ENCODE data around the gene SIX1. TPM values are rescaled to one million over a fixed set of nuclear protein-coding genes. Genes with fewer than 3 reads are reported as not detected.

The SIX1 gene
- 3.7 TPM for total RNA-seq

DNA sequence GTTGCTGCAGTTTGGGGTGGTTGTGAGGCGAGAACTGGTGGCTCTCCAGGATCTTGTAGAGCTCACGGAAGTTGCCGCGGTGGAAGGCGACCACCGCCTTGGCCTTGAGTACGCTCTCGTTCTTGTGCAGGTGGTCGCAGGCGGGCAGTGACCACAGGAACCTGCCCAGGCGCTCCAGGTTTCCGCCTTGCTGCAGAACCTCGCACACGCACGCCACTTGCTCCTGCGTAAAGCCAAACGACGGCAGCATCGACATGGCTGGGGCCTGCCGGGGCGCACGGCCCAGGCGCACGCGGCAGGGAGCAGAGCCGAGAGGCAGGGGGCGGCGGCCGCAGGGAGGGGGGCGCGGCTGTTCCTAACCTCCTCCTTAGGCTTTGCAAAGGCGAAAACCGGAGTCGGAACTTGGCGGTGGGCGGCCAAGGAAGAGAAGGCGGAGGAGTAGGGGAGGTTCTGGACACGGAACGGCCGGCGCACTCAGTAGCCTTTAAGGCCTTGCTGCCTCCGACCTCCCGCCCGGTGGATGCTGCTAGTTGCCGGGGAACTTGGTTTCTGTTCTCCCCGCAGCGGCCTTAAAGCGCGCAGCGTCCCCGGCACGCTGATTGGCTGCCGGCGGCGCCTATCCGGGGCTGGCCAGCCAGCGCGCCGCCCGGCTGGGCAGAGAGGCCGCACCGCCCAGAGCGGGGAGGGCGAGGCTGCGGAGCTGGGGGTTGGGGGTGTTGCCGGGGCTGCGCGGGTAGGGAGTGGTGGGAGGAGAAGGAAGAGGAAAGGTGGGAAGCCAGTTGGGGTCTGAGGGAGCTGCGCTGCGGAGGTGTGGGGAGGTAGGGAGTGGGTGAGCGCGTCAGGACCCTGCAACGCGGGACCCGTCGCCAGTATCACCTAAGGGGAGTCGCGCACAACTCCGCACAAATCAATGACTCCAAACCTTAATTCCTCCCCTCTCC lies at the start of gene SIX1:
SIX1 (minus strand) TSS at position 544 of the 941 bp plus-strand sequence; CDS start at position 256, 288 bp downstream.
- Histone ChIP-seq H3K36me3 (no peaks in the 10 kb centered on the region), H3K4me3 (peak within 1 kb of the TSS; percentile 46 to 55), H3K9me3 (no peaks in the 10 kb centered on the region), H3K4me1 (peaks cover 52% of the 10 kb centered on the region), H3K27ac (no peak within 1 kb of the TSS), H3K27me3 (peaks cover 33% of the 10 kb centered on the region)
- TF ChIP-seq POLR2A (IDR thresholded peaks at IDR 0.05) (no peak), POLR2AphosphoS5 (IDR thresholded peaks at IDR 0.05; ENCODE audit: insufficient read depth in 1 of 2, low read depth in 1 of 2) (peak in 1 of 2 donors; percentile 53)
- intact Hi-C loops (cut with DNase I), result loop anchor here (10.0 kb wide), 1 partner anchor 606 kb away; no protein-coding TSS in a partner anchor
- no peak for DNase-seq (ENCODE audit: extremely low spot score in 2 of 2)

DNA sequence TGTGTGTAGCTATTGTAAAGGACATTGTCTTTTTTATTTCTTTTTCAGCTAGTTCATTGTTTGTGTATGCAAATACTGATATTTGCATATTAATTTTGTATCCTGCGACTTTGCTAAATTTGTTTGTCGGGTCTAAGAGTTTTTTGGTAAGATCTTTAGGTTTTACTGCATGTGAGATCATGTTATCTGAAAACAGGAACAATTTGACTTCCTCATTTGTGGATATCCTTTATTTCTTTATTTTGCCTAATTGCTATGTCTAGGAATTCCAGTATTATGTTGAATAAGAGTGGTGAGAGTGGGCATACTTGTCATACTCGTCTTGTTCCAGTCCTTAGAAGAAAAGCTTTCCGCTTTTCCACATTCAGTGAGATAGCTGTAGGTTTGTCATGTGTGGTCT lies 46.0 kb upstream of the SIX1 start:
- TF ChIP-seq POLR2AphosphoS5 (IDR thresholded peaks at IDR 0.05; ENCODE audit: insufficient read depth in 1 of 2, low read depth in 1 of 2), result no peak
- no peak for TF ChIP-seq POLR2A (IDR thresholded peaks at IDR 0.05)
- TF ChIP-seq, protein P1, sequence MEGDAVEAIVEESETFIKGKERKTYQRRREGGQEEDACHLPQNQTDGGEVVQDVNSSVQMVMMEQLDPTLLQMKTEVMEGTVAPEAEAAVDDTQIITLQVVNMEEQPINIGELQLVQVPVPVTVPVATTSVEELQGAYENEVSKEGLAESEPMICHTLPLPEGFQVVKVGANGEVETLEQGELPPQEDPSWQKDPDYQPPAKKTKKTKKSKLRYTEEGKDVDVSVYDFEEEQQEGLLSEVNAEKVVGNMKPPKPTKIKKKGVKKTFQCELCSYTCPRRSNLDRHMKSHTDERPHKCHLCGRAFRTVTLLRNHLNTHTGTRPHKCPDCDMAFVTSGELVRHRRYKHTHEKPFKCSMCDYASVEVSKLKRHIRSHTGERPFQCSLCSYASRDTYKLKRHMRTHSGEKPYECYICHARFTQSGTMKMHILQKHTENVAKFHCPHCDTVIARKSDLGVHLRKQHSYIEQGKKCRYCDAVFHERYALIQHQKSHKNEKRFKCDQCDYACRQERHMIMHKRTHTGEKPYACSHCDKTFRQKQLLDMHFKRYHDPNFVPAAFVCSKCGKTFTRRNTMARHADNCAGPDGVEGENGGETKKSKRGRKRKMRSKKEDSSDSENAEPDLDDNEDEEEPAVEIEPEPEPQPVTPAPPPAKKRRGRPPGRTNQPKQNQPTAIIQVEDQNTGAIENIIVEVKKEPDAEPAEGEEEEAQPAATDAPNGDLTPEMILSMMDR (IDR thresholded peaks at IDR 0.05), result no peak
- no peaks in the 10 kb centered on the region for H3K4me1 ChIP-seq
- H3K4me3 ChIP-seq, result no peak overlapping the region
- no peaks in the 10 kb centered on the region for H3K36me3 ChIP-seq
- H3K27ac ChIP-seq, result no peak overlapping the region
- H3K9me3 ChIP-seq, result no peaks in the 10 kb centered on the region
- no peaks in the 10 kb centered on the region for H3K27me3 ChIP-seq
- DNase-seq (ENCODE audit: extremely low spot score in 2 of 2), result no peak
- intact Hi-C loops (cut with DNase I), result no loop called here

DNA sequence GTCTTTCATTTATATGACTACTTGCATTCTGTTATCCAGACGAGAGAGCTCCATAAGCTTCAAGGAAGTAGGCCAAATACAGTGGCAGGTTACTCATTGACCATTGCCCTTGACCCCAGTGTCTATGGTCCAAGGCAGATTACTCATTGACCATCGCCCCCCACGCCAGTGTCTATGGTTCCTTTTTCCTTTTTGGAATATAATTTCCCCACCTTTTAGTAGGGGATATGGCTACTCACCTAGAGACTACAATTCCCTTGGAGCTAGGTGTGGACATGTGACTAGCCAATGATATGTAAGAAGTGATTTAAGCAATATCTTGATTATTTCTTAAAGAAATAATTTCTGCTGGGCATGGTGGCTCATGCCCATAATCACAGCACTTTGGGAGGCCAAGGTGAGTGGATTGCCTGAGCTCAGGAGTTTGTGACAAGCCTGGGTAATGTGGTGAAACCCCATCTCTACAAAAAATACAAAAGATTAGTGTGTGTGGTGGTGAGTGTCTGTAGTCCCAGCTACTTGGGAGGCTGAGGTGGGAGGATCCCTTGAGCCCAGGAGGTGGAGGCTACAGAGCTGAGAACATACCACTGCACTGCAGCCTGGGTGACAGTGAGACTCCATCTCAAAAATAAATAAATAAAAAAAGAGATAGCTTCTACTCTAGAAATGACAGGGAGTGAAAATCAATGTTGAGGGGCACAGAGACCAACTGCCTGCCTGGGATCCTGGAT lies 42.3 kb upstream of the SIX1 start:
- intact Hi-C loops (cut with DNase I), result no loop called here
- no peaks in the 10 kb centered on the region for H3K4me1 ChIP-seq
- no peak for DNase-seq (ENCODE audit: extremely low spot score in 2 of 2)
- TF ChIP-seq POLR2AphosphoS5 (IDR thresholded peaks at IDR 0.05; ENCODE audit: insufficient read depth in 1 of 2, low read depth in 1 of 2), result no peak
- no peaks in the 10 kb centered on the region for H3K27me3 ChIP-seq
- no peaks in the 10 kb centered on the region for H3K9me3 ChIP-seq
- no peak overlapping the region for H3K4me3 ChIP-seq
- H3K27ac ChIP-seq, result no peak overlapping the region
- H3K36me3 ChIP-seq, result no peaks in the 10 kb centered on the region

DNA sequence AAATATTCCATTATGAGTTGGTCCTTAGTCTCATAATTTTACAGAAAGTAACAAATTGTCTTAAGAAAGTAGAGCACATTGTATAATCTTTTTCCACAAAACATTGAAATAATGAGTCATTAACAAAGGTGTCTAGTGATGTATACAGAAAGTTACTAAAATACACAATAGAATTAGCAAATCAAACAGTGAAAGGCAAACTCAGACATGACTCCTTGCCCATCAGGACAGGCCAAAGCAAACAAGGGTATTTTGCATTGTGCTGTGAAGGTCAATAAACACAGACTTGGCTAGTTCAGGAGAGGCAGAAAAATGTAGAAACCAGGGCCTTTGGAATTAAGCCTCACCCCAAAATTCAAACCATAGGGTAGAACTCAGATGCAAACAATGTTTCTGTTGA lies 37.6 kb upstream of the SIX1 start:
- Histone ChIP-seq H3K27me3 (no peaks in the 10 kb centered on the region), H3K36me3 (no peaks in the 10 kb centered on the region), H3K4me1 (no peaks in the 10 kb centered on the region), H3K27ac (no peak overlapping the region), H3K4me3 (no peak overlapping the region), H3K9me3 (no peaks in the 10 kb centered on the region)
- intact Hi-C loops (cut with DNase I), result no loop called here
- TF ChIP-seq POLR2AphosphoS5 (IDR thresholded peaks at IDR 0.05; ENCODE audit: insufficient read depth in 1 of 2, low read depth in 1 of 2) (no peak), POLR2A (IDR thresholded peaks at IDR 0.05) (no peak)
- TF ChIP-seq, protein P1 (IDR thresholded peaks at IDR 0.05), result no peak
- no peak for DNase-seq (ENCODE audit: extremely low spot score in 2 of 2)

DNA sequence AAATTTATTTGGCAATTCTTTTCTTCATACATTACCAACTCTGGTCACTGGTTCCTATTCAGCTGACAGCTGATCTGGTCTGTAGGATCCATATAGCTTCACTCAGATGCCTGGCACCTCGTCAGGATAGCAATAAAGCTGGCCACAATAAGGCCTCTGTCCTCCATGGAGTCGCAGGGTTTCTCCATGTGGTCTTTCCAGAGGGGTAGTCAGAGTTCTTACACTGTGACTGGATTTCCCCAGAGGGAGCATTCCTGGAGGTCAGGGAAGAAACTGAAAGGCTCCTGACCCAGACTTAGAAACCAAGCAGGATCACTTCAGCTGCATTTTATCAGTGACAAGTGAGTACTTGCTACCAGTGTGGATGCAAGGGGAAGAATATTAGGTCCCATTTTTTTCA lies 34.9 kb upstream of the SIX1 start:
- DNase-seq (ENCODE audit: extremely low spot score in 2 of 2), result no peak
- Histone ChIP-seq H3K27ac (no peak overlapping the region), H3K9me3 (no peaks in the 10 kb centered on the region), H3K27me3 (no peaks in the 10 kb centered on the region), H3K4me3 (no peak overlapping the region), H3K36me3 (no peaks in the 10 kb centered on the region), H3K4me1 (no peaks in the 10 kb centered on the region)
- intact Hi-C loops (cut with DNase I), result no loop called here
- TF ChIP-seq POLR2AphosphoS5 (IDR thresholded peaks at IDR 0.05; ENCODE audit: insufficient read depth in 1 of 2, low read depth in 1 of 2) (no peak), POLR2A (IDR thresholded peaks at IDR 0.05) (no peak)
- TF ChIP-seq, protein P1 (IDR thresholded peaks at IDR 0.05), result no peak

All from vagina (tissue), 2 donors.